CD8-positive, alpha-beta memory T cell (primary cell): Measurements from ENCODE around the gene FHIP2A. TPM values are rescaled to one million over a fixed set of nuclear protein-coding genes. Genes with fewer than 3 reads are reported as not detected.
"Not testable (repeated sequence)": the region's sequence is repeated elsewhere in the genome, so short reads cannot be mapped to it uniquely, and the experiment has no call there.

Experiments
- CTCF ChIA-PET: fragments of 350-600 bp; sonication (Branson Sonifier 250); formaldehyde crosslinking; loops from one replicate; lab custom pipeline; 2021; ENCODE audit warnings: antibody characterized with exemption; lab: Charles Lee
- POLR2A ChIA-PET: fragments of 350-600 bp; sonication (Branson Sonifier 250); formaldehyde crosslinking; loops from one replicate; lab custom pipeline; 2021; ENCODE audit warnings: antibody characterized with exemption; lab: Charles Lee
- DNase-seq, 5 donors: peaks; one replicate each; pipeline versions ENCODE4 v3.0.0 to v3.0.0-alpha.2; 2020 to 2022; ENCODE audit warnings: mixed read lengths in 1 of 5
- H3K27ac ChIP-seq: one replicate; pipeline ENCODE4 v1.7.0; 2013; ENCODE audit warnings: low read depth, mild to moderate bottlenecking, low read length, moderate library complexity
- H3K27me3 ChIP-seq: 2 replicates; pipeline ENCODE4 v1.7.0; 2013; ENCODE audit warnings: low read length, mild to moderate bottlenecking; ENCODE audit not compliant: insufficient read depth, poor library complexity, severe bottlenecking
- H3K36me3 ChIP-seq: 2 replicates; pipeline ENCODE4 v1.7.0; 2013; ENCODE audit warnings: mild to moderate bottlenecking, low read length, moderate library complexity; ENCODE audit not compliant: insufficient read depth
- H3K4me1 ChIP-seq: 2 replicates; pipeline ENCODE4 v1.7.0; 2013; ENCODE audit warnings: mild to moderate bottlenecking, low read length, moderate library complexity; ENCODE audit not compliant: insufficient read depth
- H3K4me3 ChIP-seq: 2 replicates; pipeline ENCODE4 v1.7.0; 2013; ENCODE audit warnings: mild to moderate bottlenecking, low read length
- H3K9me3 ChIP-seq: 2 replicates; pipeline ENCODE4 v1.7.0; 2013; ENCODE audit warnings: mild to moderate bottlenecking, low read length
- H3K27ac Mint-ChIP-seq, 8 donors: one replicate each; pipeline ENCODE4 v1.8.0; 2020 to 2021; ENCODE audit warnings: mixed read lengths in 8 of 8, mild to moderate bottlenecking in 6 of 8, inconsistent platforms in 3 of 8, moderate library complexity in 3 of 8
- H3K27me3 Mint-ChIP-seq, 2 donors: one replicate each; pipeline ENCODE4 v1.8.0; 2020 to 2021; ENCODE audit warnings: mixed read lengths in 2 of 2, mild to moderate bottlenecking in 1 of 2, moderate library complexity in 1 of 2
- H3K36me3 Mint-ChIP-seq, 3 donors: one replicate each; pipeline ENCODE4 v1.8.0; 2020 to 2021; ENCODE audit warnings: mixed read lengths in 3 of 3, inconsistent platforms in 1 of 3, mild to moderate bottlenecking in 1 of 3
- H3K4me1 Mint-ChIP-seq, 3 donors: one replicate each; pipeline ENCODE4 v1.8.0; 2020 to 2021; ENCODE audit warnings: mixed read lengths in 3 of 3, inconsistent platforms in 1 of 3, mild to moderate bottlenecking in 1 of 3
- H3K4me3 Mint-ChIP-seq, 7 donors: one replicate each; pipeline ENCODE4 v1.8.0; 2020 to 2021; ENCODE audit warnings: mixed read lengths in 7 of 7, mild to moderate bottlenecking in 6 of 7, moderate library complexity in 4 of 7, inconsistent platforms in 2 of 7
- H3K9me3 Mint-ChIP-seq, 5 donors: one replicate each; pipeline ENCODE4 v1.8.0; 2020 to 2022; ENCODE audit warnings: mixed read lengths in 5 of 5, mild to moderate bottlenecking in 3 of 5, moderate library complexity in 2 of 5, inconsistent platforms in 1 of 5
- polyA plus RNA-seq: library from polyadenylated mRNA; unstranded; fragments of 300-500 nt; fragmentation: Illumina TruSeq; gene quantifications from one replicate; pipeline ENCODE4 v1.2.3, GENCODE V29; 2021
- total RNA-seq, 2 experiments: library from RNA; stranded (reverse); gene quantifications; one replicate each; pipeline ENCODE4 v1.2.3, GENCODE V29; 2021

Gene FHIP2A, protein sequence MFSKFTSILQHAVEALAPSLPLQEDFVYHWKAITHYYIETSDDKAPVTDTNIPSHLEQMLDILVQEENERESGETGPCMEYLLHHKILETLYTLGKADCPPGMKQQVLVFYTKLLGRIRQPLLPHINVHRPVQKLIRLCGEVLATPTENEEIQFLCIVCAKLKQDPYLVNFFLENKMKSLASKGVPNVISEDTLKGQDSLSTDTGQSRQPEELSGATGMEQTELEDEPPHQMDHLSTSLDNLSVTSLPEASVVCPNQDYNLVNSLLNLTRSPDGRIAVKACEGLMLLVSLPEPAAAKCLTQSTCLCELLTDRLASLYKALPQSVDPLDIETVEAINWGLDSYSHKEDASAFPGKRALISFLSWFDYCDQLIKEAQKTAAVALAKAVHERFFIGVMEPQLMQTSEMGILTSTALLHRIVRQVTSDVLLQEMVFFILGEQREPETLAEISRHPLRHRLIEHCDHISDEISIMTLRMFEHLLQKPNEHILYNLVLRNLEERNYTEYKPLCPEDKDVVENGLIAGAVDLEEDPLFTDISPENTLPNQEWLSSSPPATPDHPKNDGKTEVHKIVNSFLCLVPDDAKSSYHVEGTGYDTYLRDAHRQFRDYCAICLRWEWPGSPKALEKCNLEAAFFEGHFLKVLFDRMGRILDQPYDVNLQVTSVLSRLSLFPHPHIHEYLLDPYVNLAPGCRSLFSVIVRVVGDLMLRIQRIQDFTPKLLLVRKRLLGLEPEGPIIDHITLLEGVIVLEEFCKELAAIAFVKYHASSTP
- 10 to 100 TPM; 20.0 to 23.2 TPM for total RNA-seq
- 11.6 TPM for polyA plus RNA-seq

DNA sequence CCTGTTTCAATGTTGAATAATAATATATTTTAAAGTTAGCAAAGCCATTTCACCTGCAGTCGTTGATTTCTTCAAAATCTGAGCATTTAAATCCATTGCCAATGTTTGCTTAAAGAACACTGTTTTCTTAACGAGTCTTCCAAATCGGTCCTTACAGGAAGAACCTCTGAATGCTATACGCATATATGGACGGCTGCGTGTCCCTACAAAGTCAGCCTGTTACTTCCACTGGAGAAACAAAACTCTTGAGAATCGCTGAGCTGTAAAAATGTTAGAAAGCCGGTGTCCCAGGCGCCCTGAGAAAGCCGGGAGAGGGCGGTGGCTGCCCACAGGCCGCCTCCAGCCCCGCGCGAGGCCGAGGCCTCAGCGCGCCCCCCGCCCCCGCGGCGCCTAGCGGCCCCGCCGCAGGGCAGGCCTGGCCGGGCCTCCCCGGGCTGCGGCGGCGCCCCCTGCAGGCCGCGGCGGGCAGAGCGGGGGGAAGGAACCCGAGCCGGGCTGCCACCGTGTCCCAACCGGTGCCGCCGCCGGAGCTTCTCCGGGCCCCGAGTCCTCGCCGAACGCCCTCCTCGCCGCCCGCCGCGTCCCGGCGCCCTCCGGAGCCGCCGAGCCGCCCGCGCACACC is at the start of gene FHIP2A:
Gene FHIP2A (plus strand): TSS at position 488 of the 622 bp plus-strand sequence. CDS start 299 bp downstream, outside the sequence.
- H3K27ac Mint-ChIP-seq: peak within 1 kb of the TSS; percentile 92 to 98 (median 96)
- H3K4me1 Mint-ChIP-seq: peaks cover 39 to 57% (median 57%) of the 10 kb centered on the region in 3 donors
- H3K27me3 ChIP-seq: no peaks in the 10 kb centered on the region
- H3K36me3 ChIP-seq: no peaks in the 10 kb centered on the region
- peaks cover 0 to 11% (median 2%) of the 10 kb centered on the region in 3 donors for H3K36me3 Mint-ChIP-seq
- peak; percentile 76 to 89 (median 83) for DNase-seq
- H3K4me3 ChIP-seq: peak within 1 kb of the TSS; percentile 70
- CTCF ChIA-PET: interaction anchor here (0.6 to 4.0 kb wide), 28 partner anchors 8 to 647 kb away, joined by 3 to 31 read pairs (median 4); partner anchors contain the start of genes CCDC186 and TRUB1
- H3K27me3 Mint-ChIP-seq: peaks cover 0 to 1% of the 10 kb centered on the region in 2 donors
- peak within 1 kb of the TSS; percentile 51 for H3K27ac ChIP-seq
- POLR2A ChIA-PET: interaction anchor here (1.0 to 1.7 kb wide), 5 partner anchors 11 to 295 kb away, joined by 3 to 5 read pairs (median 4); no protein-coding TSS in a partner anchor
- H3K9me3 Mint-ChIP-seq: no peaks in the 10 kb centered on the region
- no peaks in the 10 kb centered on the region for H3K9me3 ChIP-seq
- H3K4me3 Mint-ChIP-seq: peak within 1 kb of the TSS; percentile 93 to 98 (median 97)
- peaks cover 20% of the 10 kb centered on the region for H3K4me1 ChIP-seq

DNA sequence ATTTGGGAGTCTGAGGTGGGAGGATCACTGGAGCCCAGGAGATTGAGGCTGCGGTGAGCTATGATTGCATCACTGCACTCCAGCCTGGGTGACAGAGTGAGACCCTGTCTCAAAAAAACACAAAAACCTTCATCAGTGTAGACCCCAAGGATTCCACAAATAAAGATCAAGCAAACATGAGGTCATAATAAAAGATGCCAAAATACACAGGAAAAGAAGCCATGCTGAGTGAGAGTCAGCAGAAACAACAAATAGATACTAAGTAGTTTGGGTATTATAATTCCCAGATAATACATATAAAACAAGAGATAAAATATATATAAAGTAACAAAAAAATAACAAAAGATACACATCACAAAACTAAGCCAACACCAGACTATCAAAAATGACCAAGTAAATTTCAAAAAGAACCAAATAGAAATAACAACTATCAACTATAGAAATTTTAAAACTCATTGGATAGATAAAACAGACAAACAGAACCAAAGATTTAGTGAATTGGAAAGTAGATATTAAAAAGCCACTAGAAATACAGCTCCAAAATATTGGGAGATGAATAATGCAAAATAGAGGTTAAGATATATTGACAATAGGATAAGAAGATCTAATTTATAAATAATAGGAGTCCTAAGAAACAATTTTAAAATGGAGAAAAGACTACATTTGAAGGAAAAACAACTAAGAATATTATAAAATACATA is 48.9 kb upstream of the FHIP2A start:
- Mint-ChIP-seq H3K27ac (no peak overlapping the region), H3K4me1 (peaks cover 11 to 18% (median 14%) of the 10 kb centered on the region in 3 donors)
- CTCF ChIA-PET: no interaction called here

DNA sequence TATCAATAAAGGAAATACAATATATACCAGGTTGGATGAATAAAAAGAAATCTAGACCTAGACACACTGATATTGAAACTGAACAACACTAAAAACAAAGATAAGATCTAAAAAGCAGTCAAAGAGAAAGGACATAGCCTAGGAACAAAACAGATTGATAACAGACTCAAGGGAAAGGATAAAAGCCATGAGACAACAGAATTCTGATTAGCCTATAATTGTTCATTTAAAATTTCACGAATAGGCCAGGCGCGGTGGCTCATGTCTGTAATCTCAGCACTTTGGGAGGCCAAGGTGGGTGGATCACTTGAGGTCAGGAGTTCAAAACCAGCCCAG is 48.4 kb upstream of the FHIP2A start:
- Mint-ChIP-seq H3K4me1 (peaks cover 11 to 18% (median 14%) of the 10 kb centered on the region in 3 donors), H3K4me3 (no peak overlapping the region), H3K27me3 (peaks cover 0 to 4% of the 10 kb centered on the region in 2 donors), H3K9me3 (no peaks in the 10 kb centered on the region), H3K27ac (peak overlapping the region in 1 of 8 donors; percentile 17), H3K36me3 (no peaks in the 10 kb centered on the region)
- H3K9me3 ChIP-seq: no peaks in the 10 kb centered on the region
- no peaks in the 10 kb centered on the region for H3K4me1 ChIP-seq
- H3K27ac ChIP-seq: no peak overlapping the region
- CTCF ChIA-PET: no interaction called here
- H3K27me3 ChIP-seq: no peaks in the 10 kb centered on the region
- DNase-seq: no peak
- POLR2A ChIA-PET: no interaction called here
- no peak overlapping the region for H3K4me3 ChIP-seq
- H3K36me3 ChIP-seq: no peaks in the 10 kb centered on the region

More for the DNA sequence above, 48.9 kb upstream of the FHIP2A start:
- no peak for DNase-seq
- peaks cover 0 to 4% of the 10 kb centered on the region in 2 donors for H3K27me3 Mint-ChIP-seq
- Histone ChIP-seq H3K9me3 (no peaks in the 10 kb centered on the region), H3K36me3 (no peaks in the 10 kb centered on the region), H3K4me3 (no peak overlapping the region), H3K27me3 (no peaks in the 10 kb centered on the region), H3K4me1 (no peaks in the 10 kb centered on the region), H3K27ac (no peak overlapping the region)
- POLR2A ChIA-PET: no interaction called here
- H3K4me3 Mint-ChIP-seq: no peak overlapping the region
- no peaks in the 10 kb centered on the region for H3K9me3 Mint-ChIP-seq
- no peaks in the 10 kb centered on the region for H3K36me3 Mint-ChIP-seq

DNA sequence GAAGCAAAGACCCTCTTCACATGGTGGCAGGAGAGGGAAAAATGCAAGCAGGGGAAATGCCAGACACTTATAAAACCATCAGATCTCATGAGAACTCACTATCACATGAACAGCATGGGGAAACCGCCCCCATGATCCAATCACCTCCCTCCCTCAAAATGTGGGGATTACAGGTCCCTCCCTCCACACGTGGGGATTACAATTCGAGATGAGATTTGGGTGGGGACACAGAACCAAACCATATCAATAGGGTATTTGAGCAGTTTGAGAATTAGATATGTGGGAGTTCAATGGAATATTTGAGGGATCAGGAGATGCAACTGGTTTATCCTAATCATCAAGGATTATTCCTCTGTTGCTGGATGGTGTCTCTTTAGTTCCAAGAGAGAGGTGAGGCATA is 46.5 kb upstream of the FHIP2A start:
- H3K4me1 ChIP-seq, POLR2A ChIA-PET, H3K27me3 Mint-ChIP-seq, H3K27ac ChIP-seq, CTCF ChIA-PET, H3K36me3 Mint-ChIP-seq, H3K27me3 ChIP-seq, H3K4me3 ChIP-seq, H3K36me3 ChIP-seq, H3K4me1 Mint-ChIP-seq, H3K9me3 ChIP-seq, H3K27ac Mint-ChIP-seq, H3K9me3 Mint-ChIP-seq, H3K4me3 Mint-ChIP-seq, DNase-seq: not testable (repeated sequence)

DNA sequence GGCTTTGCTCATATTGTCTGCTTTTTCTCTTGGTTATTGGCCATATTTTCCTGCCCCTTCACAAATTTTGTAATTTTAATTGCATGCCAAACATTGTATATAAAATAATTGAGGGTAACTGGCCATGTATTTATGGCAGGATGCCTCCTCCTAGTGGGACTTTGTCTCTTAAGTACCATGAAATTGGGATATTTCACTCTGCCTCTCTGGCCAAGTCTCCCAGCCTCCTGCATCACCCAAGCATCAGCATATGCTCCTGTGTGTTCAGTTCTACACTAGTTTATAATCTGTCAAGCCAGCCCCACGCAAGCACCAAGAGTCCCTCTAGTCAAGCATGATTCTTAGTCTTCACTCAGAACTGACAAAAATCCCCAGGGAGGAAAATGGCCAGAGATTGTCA is 44.2 kb upstream of the FHIP2A start:
- Histone ChIP-seq H3K27me3 (no peaks in the 10 kb centered on the region), H3K27ac (no peak overlapping the region), H3K9me3 (no peaks in the 10 kb centered on the region), H3K4me3 (no peak overlapping the region), H3K4me1 (no peaks in the 10 kb centered on the region), H3K36me3 (no peaks in the 10 kb centered on the region)
- Mint-ChIP-seq H3K27me3 (peaks cover 0 to 1% of the 10 kb centered on the region in 2 donors), H3K4me1 (peaks cover 0 to 5% (median 0%) of the 10 kb centered on the region in 3 donors), H3K9me3 (no peaks in the 10 kb centered on the region), H3K4me3 (no peak overlapping the region), H3K36me3 (no peaks in the 10 kb centered on the region), H3K27ac (no peak overlapping the region)
- CTCF ChIA-PET: no interaction called here
- POLR2A ChIA-PET: no interaction called here
- no peak for DNase-seq

DNA sequence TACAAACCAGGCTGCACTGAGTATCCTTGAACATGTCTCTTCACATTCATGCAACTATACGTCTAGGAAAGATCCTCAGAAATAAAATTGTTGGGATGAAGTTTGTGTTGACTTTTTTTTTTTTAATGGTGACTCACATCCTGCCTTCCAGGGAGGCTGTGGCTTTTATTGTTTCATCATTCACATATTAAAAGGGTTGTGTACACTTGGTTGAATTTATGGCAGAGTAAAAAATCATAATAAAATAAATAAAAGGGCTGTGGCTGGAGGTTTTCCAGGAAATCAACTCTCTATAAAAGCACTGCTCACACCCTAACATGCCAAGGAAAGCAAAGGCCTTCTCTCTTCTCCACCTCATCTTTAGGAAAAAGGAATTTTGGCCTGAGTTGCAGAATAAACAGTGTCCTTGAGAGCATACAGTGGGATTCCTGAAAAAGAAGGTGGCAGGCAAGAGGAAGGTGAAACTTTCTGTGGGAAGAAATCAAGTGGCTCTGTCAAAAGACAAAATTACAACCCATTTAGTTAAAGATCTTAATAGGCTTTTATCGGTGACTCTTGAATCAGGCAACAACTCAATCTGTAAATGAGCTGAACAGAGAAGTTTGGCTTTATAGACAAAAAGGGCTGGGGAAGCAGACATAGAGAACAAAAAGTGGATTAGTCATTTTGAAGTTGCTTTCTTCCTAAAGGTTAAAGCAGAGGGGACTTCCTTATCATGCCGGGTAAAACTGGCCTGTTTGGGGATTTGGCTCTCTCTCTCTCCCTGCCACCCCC is 41.6 kb upstream of the FHIP2A start:
- DNase-seq: no peak
- H3K9me3 Mint-ChIP-seq: no peaks in the 10 kb centered on the region
- Histone ChIP-seq H3K4me1 (no peaks in the 10 kb centered on the region), H3K36me3 (no peaks in the 10 kb centered on the region), H3K27ac (no peak overlapping the region), H3K4me3 (no peak overlapping the region), H3K27me3 (no peaks in the 10 kb centered on the region), H3K9me3 (no peaks in the 10 kb centered on the region)
- H3K4me1 Mint-ChIP-seq: no peaks in the 10 kb centered on the region
- no peak overlapping the region for H3K4me3 Mint-ChIP-seq
- POLR2A ChIA-PET: no interaction called here
- no peaks in the 10 kb centered on the region for H3K27me3 Mint-ChIP-seq
- H3K36me3 Mint-ChIP-seq: peaks cover 0 to 2% (median 0%) of the 10 kb centered on the region in 3 donors
- no peak overlapping the region for H3K27ac Mint-ChIP-seq
- CTCF ChIA-PET: interaction anchor here (0.7 to 1.2 kb wide), 2 partner anchors 10 to 42 kb away, joined by 3 read pairs; partner anchors contain the start of gene FHIP2A

DNA sequence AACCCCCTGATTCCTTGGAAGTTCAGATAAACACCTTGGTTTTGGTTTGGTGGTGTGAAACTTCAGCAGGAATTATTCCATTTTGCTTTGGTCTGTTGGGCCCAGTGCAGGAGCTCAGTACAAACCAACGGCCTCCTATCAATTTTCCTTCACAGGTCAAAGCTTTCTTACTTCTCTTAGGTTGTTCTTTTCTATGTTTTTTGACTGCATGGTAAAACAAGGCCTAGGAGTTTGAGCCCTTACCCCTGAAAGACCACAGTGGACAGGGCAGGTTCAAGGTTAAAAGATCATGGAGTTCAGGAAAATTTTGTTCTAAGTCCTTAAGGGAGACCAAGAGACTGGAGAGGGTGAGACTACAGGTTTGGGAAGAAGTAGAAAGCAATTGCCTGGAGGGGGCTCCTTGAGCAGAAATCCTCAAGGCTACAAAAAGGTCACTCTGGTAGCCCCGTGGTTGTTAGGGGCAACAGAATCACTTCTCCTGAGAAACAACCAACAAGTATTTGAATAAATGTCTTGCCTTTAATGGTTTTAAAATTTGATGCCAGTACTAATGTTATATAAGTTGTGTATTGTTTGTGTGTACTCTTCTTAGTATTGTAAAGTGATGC is 40.9 kb upstream of the FHIP2A start:
- Histone ChIP-seq H3K36me3 (no peaks in the 10 kb centered on the region), H3K9me3 (no peaks in the 10 kb centered on the region), H3K4me1 (no peaks in the 10 kb centered on the region), H3K4me3 (no peak overlapping the region), H3K27ac (no peak overlapping the region), H3K27me3 (no peaks in the 10 kb centered on the region)
- POLR2A ChIA-PET: no interaction called here
- peaks cover 0 to 2% (median 0%) of the 10 kb centered on the region in 3 donors for H3K36me3 Mint-ChIP-seq
- DNase-seq: no peak
- H3K27me3 Mint-ChIP-seq: no peaks in the 10 kb centered on the region
- H3K4me1 Mint-ChIP-seq: no peaks in the 10 kb centered on the region
- H3K4me3 Mint-ChIP-seq: no peak overlapping the region
- H3K27ac Mint-ChIP-seq: peak overlapping the region in 1 of 8 donors; percentile 76
- CTCF ChIA-PET: interaction anchor here (0.7 to 1.2 kb wide), 2 partner anchors 10 to 41 kb away, joined by 3 read pairs; partner anchors contain the start of gene FHIP2A
- H3K9me3 Mint-ChIP-seq: no peaks in the 10 kb centered on the region
